Right lobe of liver (tissue), 4 donors: Measurements from ENCODE around the gene TPO.

Experiments
- POLR2A ChIP-seq: fragments of 450-650 bp; IDR thresholded peaks from one replicate; pipeline ENCODE4 v1.6.1; 2017; ENCODE audit warnings: antibody characterized with exemption, mild to moderate bottlenecking
- TF ChIP-seq, protein P1 (sequence below), 4 donors: fragments of 200-600 bp in 3 of 4; fragments of 450-650 bp in 1 of 4; IDR thresholded peaks; one replicate each; pipeline versions ENCODE4 v1.5.1 to v1.8.0; 2016 to 2022; ENCODE audit warnings: antibody characterized with exemption in 4 of 4, mild to moderate bottlenecking in 2 of 4
- donor health status: DM: no; HTN: no; CAD: no.
- donor health status: DM: no; HTN: no; CAD: no.
- donor health status: DM: no; HTN: yes; CAD: no.

DNA sequence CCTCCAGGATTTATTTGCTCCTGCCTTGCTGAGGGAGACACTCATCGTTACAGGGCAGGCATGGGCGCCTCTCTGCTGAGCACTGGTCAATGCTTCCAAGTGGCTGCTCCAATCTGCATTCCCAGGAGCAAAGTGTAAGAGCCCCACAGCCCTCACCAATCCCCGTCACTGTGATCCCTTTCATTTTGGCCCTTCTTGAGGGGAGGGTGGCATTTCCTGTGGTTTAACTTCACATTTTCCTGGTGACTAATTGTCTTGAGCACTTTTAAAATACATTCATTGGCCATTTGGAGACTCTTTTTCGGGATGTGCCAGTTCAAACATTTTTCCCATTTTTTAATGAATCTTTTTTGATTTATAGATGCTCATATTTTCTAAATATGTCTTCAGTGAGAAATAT is 33.0 kb downstream of the TPO start:
- TF ChIP-seq, protein P1, sequence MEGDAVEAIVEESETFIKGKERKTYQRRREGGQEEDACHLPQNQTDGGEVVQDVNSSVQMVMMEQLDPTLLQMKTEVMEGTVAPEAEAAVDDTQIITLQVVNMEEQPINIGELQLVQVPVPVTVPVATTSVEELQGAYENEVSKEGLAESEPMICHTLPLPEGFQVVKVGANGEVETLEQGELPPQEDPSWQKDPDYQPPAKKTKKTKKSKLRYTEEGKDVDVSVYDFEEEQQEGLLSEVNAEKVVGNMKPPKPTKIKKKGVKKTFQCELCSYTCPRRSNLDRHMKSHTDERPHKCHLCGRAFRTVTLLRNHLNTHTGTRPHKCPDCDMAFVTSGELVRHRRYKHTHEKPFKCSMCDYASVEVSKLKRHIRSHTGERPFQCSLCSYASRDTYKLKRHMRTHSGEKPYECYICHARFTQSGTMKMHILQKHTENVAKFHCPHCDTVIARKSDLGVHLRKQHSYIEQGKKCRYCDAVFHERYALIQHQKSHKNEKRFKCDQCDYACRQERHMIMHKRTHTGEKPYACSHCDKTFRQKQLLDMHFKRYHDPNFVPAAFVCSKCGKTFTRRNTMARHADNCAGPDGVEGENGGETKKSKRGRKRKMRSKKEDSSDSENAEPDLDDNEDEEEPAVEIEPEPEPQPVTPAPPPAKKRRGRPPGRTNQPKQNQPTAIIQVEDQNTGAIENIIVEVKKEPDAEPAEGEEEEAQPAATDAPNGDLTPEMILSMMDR (IDR thresholded peaks at IDR 0.05), result no peak
- TF ChIP-seq POLR2A, result no peak
